GM12874 (cell line): Measurements from ENCODE around the gene ZNF239.

Experiments used
- TF ChIP-seq, protein P1 (sequence below): IDR thresholded peaks from 2 replicates; pipeline ENCODE4 v1.5.1; 2011; ENCODE audit warnings: low read depth, mild to moderate bottlenecking, control low read depth, low read length, moderate library complexity; ENCODE audit not compliant: insufficient read depth

ZNF239 gene

DNA sequence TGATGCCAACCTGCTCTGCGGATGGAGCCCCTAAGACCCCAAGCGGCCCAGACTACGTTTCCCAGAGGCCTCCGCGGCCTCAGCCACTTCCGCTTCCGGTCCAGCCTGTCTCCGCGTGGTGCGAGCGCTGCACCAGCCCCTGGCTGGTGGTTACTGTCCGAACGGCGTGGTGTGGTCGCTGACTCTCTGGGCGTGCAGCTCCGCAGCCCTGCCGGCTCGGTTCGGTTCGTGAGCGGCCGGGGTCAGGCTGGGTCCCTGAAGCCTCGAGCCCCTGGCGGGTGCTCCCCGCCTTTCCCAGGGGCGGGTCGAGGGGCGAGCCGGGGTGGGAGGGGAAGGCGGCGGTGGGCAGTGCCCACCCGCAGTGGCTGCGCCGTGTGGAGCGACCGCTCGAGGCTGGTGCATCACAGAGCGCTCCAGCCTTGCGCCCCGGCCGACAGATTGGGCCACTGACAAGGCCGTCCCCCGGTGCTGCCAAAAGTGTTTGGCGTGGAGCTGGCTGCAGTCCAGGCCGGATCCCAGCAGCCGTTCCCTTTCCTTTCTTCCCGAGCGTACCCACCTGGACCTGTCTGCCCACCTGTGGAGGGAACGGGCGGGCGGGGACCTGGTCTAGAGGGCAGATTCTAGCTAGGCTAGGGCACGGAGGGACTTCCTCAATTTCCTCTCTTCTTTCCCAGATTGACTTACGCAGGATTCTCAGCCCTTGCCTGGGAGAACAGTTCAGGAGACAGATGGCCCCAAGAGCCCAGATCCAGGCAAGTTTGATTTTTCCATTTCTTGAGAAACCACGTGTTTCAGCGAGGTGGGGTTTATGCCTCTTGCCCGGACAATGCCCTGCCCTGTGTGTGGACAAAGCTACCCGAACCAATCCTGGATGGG, 32.1 kb upstream of the ZNF239 start, which contains the start of gene ZNF485:
Gene ZNF485 (plus strand): TSS at position 116 of the 876 bp plus-strand sequence. CDS start 613 bp downstream, at position 729.
- TF ChIP-seq, protein P1, sequence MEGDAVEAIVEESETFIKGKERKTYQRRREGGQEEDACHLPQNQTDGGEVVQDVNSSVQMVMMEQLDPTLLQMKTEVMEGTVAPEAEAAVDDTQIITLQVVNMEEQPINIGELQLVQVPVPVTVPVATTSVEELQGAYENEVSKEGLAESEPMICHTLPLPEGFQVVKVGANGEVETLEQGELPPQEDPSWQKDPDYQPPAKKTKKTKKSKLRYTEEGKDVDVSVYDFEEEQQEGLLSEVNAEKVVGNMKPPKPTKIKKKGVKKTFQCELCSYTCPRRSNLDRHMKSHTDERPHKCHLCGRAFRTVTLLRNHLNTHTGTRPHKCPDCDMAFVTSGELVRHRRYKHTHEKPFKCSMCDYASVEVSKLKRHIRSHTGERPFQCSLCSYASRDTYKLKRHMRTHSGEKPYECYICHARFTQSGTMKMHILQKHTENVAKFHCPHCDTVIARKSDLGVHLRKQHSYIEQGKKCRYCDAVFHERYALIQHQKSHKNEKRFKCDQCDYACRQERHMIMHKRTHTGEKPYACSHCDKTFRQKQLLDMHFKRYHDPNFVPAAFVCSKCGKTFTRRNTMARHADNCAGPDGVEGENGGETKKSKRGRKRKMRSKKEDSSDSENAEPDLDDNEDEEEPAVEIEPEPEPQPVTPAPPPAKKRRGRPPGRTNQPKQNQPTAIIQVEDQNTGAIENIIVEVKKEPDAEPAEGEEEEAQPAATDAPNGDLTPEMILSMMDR, result no peak

DNA sequence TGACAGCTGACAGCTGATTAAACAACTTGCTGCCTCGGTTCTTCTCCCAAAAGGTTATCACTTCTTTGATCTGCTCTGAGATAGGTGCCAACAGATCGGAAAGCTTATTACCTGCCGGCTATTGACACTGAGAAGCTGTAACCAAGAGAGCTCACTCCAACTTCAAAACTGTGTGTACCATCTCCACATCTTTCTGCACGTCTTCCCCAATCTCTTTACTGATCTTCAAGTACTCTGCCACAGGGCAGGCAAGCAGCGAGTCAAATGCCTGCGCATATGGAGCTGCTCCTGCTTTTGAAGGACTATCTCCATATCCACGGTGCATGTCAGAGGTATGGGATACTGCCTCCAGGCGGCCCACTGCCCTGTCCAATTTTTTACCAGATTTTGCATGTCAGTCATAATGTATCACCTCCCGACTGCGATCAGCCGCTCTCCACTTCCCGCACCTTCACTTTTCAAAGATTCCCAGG, 31.5 kb upstream of the ZNF239 start:
- TF ChIP-seq, protein P1, result no peak

DNA sequence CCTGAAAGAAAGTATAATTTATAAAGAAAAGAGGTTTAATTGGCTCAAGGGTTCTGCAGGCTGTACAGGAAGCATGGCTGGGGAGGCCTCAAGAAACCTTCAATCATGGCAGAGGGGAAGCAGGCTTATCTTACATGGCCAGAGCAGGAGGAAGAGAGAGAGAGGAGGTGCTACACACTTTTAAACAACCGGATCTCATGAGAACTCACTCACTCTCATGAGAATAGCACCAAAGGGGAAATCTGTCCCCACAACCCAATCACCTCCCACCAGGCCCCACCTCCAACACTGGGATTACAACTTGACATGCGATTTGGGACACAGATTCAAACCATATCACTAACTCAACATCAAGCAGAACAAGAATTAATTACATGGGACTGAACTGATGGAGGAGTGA, 24.9 kb upstream of the ZNF239 start:
- TF ChIP-seq, protein P1, result no peak

DNA sequence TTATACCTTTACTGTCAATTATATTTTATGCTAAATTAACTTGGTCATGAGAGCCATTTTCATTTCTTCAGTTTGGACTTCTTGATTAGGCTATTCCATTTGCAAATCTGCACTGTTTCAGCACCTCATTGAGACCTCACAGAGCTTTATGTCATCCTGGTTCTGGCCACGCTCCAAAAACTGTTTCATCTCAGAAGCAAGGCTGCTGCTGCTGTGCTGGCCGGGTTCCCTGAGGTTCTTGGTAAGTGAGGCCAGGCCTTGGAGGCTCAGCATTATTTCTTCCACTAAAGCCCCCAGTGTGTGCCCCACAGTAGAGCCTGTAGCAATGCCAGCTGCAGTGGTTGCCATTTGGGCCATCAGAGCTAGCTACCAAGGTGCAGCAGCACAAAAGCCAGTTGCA, 24.0 kb upstream of the ZNF239 start:
- TF ChIP-seq, protein P1, result no peak

DNA sequence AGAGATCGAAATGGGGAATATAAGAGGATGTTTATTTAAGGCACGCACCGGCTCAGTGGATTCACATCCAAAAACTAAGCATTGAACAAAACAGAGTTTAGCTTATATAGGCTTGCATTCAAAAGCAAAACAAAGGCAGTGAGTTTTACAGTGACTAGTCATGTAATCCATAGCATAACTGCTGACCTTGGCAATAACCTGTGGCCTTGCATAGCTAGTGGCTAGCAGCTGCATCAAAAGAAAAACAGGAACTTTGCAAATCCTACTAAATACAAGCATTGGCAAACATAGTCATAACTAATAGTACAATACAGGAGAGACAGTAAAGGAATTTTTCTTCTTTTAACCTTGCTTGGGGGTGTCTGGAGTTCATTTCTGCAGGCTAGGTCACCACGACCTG, 22.1 kb upstream of the ZNF239 start:
- TF ChIP-seq, protein P1, result no peak

DNA sequence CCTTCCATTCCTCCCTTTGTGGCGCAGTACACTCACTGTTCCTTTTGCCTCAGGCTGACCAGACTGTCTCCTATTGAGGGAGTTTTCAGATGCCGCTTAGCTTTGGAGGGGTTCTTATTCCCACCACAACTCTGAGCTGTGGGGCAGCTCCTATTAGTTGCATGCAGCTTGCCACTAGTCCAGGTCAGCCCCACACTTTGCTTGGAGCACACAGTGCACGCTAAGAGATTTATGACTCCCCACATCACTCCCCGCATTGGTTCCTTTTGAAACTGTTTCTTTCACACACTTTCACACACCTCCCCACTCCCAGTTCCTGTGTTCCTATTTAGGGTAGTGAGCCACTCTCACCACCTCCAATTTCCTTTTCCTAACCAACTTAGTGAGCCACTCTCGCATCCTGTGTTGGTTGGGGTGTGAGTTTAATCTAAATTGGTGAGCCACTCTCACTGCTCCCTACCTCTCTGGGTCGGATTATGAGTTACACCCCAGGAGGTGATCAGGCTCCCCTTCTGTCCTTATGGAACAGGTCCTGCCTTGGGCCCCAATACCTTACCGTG, 21.4 kb upstream of the ZNF239 start:
- TF ChIP-seq, protein P1, result no peak

DNA sequence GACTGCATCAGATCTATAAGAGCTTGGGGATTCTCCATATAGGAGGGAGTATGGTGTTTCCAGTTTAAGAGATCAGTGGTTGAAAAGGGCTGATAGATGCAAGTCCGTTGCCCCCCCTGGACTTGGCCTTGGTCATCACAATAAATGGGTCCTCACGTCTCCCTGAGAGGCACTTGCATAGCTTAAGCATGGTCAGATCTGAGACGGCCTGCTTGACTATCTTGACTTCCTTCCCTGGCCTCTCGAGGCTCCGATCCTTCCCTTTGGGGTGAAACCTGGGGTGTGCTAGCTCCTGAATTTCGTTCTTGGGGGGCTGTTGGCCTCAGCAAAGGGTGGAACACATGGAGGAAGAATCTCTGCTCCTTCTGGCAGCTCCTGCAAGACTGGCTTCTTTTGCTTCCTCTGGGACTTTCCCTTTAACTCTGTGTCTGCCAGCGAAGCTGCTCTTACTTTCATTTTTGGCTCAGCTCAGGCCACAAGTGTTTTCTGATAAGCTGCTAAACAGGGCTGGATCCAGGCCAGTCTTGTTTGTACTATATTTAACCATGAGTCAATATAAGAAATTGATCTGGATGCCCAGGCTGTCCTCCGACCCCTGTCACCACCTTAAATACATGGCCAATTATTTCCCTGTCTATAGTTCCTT, 20.7 kb upstream of the ZNF239 start:
- TF ChIP-seq, protein P1, result no peak
